Panc1 (cell line): Measurements from ENCODE around the gene INPP5D. TPM values are rescaled to one million over a fixed set of nuclear protein-coding genes. Genes with fewer than 3 reads are reported as not detected.

Experiments used
- ATAC-seq: fragments of 200-7000 bp; cut with Tn5 transposase; 2 replicates; pipeline ENCODE4 v1.9.1; 2020; ENCODE audit warnings: mild to moderate bottlenecking, moderate library complexity
- BruUV-seq: library from RNA; stranded (reverse); fragments of 400-500 nt; replicated peaks from 2 replicates; lab custom pipeline; 2021; lab: Mats Ljungman, UMichigan
- CTCF ChIA-PET: fragments of 300-600 bp; sonication (Branson Sonifier 250); formaldehyde crosslinking; loops from one replicate; lab custom pipeline; 2022; ENCODE audit warnings: antibody characterized with exemption; lab: Charles Lee
- POLR2A ChIA-PET: fragments of 300-600 bp; sonication (Branson Sonifier 250); formaldehyde crosslinking; loops from one replicate; lab custom pipeline; 2022; ENCODE audit warnings: antibody characterized with exemption; lab: Charles Lee
- DNase-seq: peaks from one replicate; pipeline ENCODE4 v3.0.0-alpha.2; 2010; ENCODE audit warnings: low read depth, low spot score
- H3K27ac ChIP-seq: 2 replicates; pipeline ENCODE4 v1.5.1; 2011; ENCODE audit warnings: mild to moderate bottlenecking, low read length, inconsistent platforms
- H3K27me3 ChIP-seq: fragments of 200-500 bp; sonication (Bioruptor generic); 2 replicates; pipeline ENCODE4 v1.6.0; 2014; ENCODE audit warnings: low read length, inconsistent platforms; ENCODE audit not compliant: control insufficient read depth, insufficient read depth
- H3K36me3 ChIP-seq: fragments of 200-500 bp; sonication (Bioruptor generic); 2 replicates; pipeline ENCODE4 v1.5.1; 2014; ENCODE audit warnings: inconsistent platforms, mild to moderate bottlenecking, low read length, moderate library complexity; ENCODE audit not compliant: control insufficient read depth, insufficient read depth
- H3K4me1 ChIP-seq: 2 replicates; pipeline ENCODE4 v1.5.1; 2011; ENCODE audit warnings: inconsistent platforms, mild to moderate bottlenecking, low read length, moderate library complexity; ENCODE audit not compliant: control insufficient read depth, insufficient read depth
- H3K4me3 ChIP-seq, 2 experiments: 2 replicates each; pipeline ENCODE4 v1.5.1; 2011 to 2012; ENCODE audit warnings: low read depth in 2 of 2, low read length in 2 of 2, mild to moderate bottlenecking in 2 of 2, inconsistent platforms in 1 of 2, moderate library complexity in 1 of 2
- H3K9me3 ChIP-seq: fragments of 200-500 bp; sonication (Bioruptor generic); 2 replicates; pipeline ENCODE4 v1.5.1; 2014; ENCODE audit warnings: low read depth, mild to moderate bottlenecking, inconsistent platforms, low read length, moderate library complexity; ENCODE audit not compliant: control insufficient read depth, insufficient read depth
- POLR2AphosphoS5 ChIP-seq: IDR thresholded peaks from 2 replicates; pipeline ENCODE4 v1.6.1; 2012; ENCODE audit warnings: mild to moderate bottlenecking, low read depth, low read length, moderate library complexity
- REST ChIP-seq, 2 experiments: IDR thresholded peaks; 2 replicates each; pipeline ENCODE4 v1.6.1; 2011 to 2012; ENCODE audit warnings: low read depth in 2 of 2, control low read depth in 1 of 2, low read length in 1 of 2, mild to moderate bottlenecking in 1 of 2, moderate library complexity in 1 of 2; ENCODE audit not compliant: insufficient read depth in 1 of 2
- SIN3A ChIP-seq: IDR thresholded peaks from 2 replicates; pipeline ENCODE4 v1.6.1; 2012; ENCODE audit warnings: low read depth, mild to moderate bottlenecking, low read length, moderate library complexity, borderline replicate concordance; ENCODE audit not compliant: insufficient read depth
- TCF7L2 ChIP-seq: IDR thresholded peaks from 2 replicates; pipeline ENCODE4 v1.6.1; 2011; ENCODE audit warnings: mild to moderate bottlenecking, low read depth, low read length, inconsistent platforms
- in situ Hi-C: cut with HindIII; loops from 2 replicates; pipeline ENCODE4 v1.10.0; 2016; ENCODE audit warnings: low sequenced_read_pairs, low pct_unique_long_range_greater_than_20kb
- intact Hi-C: fragments of 100-400 bp; cut with micrococcal nuclease; formaldehyde crosslinking; loops from one replicate; pipeline ENCODE4 v1.10.0; 2022; ENCODE audit not compliant: unreplicated experiment
- total RNA-seq: library from RNA; stranded (reverse); gene quantifications from one replicate; pipeline ENCODE4 v1.2.1, GENCODE V29; 2021; ENCODE audit not compliant: unreplicated experiment
- TF ChIP-seq, protein P1 (sequence below): fragments of 450-650 bp; IDR thresholded peaks from 2 replicates; pipeline ENCODE4 v1.5.1; 2017; ENCODE audit warnings: mild to moderate bottlenecking

INPP5D gene
- total RNA-seq, 1 experiment from 2014 or later: 0.39 TPM

DNA sequence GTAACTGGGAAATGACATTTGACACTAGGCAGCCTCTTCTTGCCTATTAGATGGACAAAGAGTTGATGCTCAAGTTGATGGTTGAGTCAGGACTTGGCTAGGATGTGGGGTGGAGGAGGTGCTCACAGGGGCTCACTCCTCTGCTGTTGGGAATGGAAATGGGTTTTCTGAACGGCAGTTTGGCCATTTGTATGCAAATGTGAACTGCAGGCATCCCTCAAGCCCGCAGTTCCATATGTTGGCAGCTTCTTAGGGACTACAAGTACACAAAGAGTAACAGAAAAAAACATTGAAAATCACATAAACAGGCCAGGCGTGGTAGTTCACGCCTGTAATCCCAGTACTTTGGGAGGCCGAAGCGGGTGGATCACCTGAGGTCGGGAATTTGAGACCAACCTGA lies 80.8 kb downstream of the INPP5D start:
- intact Hi-C loops (no loop called here), in situ Hi-C loops (no loop called here)
- H3K36me3 ChIP-seq: no peaks in the 10 kb centered on the region
- no peak for TF ChIP-seq TCF7L2
- TF ChIP-seq, protein P1, sequence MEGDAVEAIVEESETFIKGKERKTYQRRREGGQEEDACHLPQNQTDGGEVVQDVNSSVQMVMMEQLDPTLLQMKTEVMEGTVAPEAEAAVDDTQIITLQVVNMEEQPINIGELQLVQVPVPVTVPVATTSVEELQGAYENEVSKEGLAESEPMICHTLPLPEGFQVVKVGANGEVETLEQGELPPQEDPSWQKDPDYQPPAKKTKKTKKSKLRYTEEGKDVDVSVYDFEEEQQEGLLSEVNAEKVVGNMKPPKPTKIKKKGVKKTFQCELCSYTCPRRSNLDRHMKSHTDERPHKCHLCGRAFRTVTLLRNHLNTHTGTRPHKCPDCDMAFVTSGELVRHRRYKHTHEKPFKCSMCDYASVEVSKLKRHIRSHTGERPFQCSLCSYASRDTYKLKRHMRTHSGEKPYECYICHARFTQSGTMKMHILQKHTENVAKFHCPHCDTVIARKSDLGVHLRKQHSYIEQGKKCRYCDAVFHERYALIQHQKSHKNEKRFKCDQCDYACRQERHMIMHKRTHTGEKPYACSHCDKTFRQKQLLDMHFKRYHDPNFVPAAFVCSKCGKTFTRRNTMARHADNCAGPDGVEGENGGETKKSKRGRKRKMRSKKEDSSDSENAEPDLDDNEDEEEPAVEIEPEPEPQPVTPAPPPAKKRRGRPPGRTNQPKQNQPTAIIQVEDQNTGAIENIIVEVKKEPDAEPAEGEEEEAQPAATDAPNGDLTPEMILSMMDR: no peak
- no peak for TF ChIP-seq SIN3A
- no peak for TF ChIP-seq REST (IDR thresholded peaks at IDR 0.05; ENCODE audit: insufficient read depth in 1 of 2, low read depth in 2 of 2, low read length in 1 of 2)
- TF ChIP-seq POLR2AphosphoS5: no peak
- CTCF ChIA-PET: no interaction called here
- ATAC-seq: no peak
- no peak for DNase-seq
- BruUV-seq: no TSS peak
- POLR2A ChIA-PET: no interaction called here
- H3K27ac ChIP-seq: no peak overlapping the region
- H3K27me3 ChIP-seq: no peaks in the 10 kb centered on the region
- no peak overlapping the region for H3K4me3 ChIP-seq
- H3K9me3 ChIP-seq: no peaks in the 10 kb centered on the region
- H3K4me1 ChIP-seq: no peaks in the 10 kb centered on the region

- BruUV-seq: no TSS peak
- no peaks in the 10 kb centered on the region for H3K9me3 ChIP-seq
- DNase-seq: no peak
- ATAC-seq: no peak
- TF ChIP-seq POLR2AphosphoS5: no peak
- TF ChIP-seq, protein P1: no peak
- POLR2A ChIA-PET: no interaction called here
- H3K4me1 ChIP-seq: no peaks in the 10 kb centered on the region
- no peak overlapping the region for H3K27ac ChIP-seq
- CTCF ChIA-PET: no interaction called here
- H3K36me3 ChIP-seq: no peaks in the 10 kb centered on the region
- H3K4me3 ChIP-seq: no peak overlapping the region
- intact Hi-C loops: no loop called here
- no peaks in the 10 kb centered on the region for H3K27me3 ChIP-seq
- in situ Hi-C loops: no loop called here
These were observed 81.8 kb downstream of the INPP5D start for GRCh38 chr2:233141901-233142300.

DNA sequence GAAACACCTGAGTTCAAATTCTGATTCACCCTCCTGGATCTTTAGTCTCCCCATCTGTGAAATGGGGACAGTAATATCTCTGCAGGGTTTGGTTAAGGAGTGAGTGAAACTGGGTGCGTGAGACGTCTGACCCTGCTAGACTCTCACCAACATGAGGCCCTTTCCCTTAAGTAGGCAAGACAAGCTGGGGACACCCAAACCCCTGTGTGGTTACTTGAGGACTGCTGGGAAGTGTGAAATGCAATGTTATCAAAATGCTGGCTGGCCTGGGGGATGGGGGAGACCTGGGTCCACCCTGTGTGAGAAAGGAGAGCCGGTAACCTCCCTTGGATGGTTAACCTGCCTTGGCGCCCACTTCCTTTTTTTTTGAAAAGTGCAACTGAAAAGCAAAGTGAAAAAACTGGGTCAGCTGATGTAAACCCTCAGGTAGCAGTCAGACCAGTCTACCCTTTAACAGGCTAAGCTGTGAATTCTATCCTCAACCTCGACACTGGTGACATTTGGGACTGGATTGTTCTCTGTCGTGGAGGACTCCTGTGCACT lies 82.3 kb downstream of the INPP5D start:
- ATAC-seq (no peak), DNase-seq (no peak)
- TF ChIP-seq SIN3A: no peak
- no peak for TF ChIP-seq POLR2AphosphoS5
- TF ChIP-seq TCF7L2: no peak
- TF ChIP-seq, protein P1: no peak
- no peak for TF ChIP-seq REST (IDR thresholded peaks at IDR 0.05; ENCODE audit: insufficient read depth in 1 of 2, low read depth in 2 of 2, low read length in 1 of 2)
- CTCF ChIA-PET: no interaction called here
- in situ Hi-C loops (no loop called here), intact Hi-C loops (no loop called here)
- Histone ChIP-seq H3K27ac (no peak overlapping the region), H3K9me3 (no peaks in the 10 kb centered on the region), H3K4me1 (no peaks in the 10 kb centered on the region), H3K4me3 (no peak overlapping the region), H3K36me3 (no peaks in the 10 kb centered on the region), H3K27me3 (no peaks in the 10 kb centered on the region)
- POLR2A ChIA-PET: no interaction called here
- BruUV-seq: no TSS peak
